HG03442 (cell line): Measurements from ENCODE around the gene SLC25A6.
"Not testable (repeated sequence)": the region's sequence is repeated elsewhere in the genome, so short reads cannot be mapped to it uniquely, and the experiment has no call there.

Source experiments
- ATAC-seq: cut with Tn5 transposase; IDR thresholded peaks from one replicate; pipeline ENCODE4 v1.9.1; 2021; ENCODE audit warnings: mild to moderate bottlenecking, moderate library complexity; ENCODE audit not compliant: unreplicated experiment

The SLC25A6 gene

DNA sequence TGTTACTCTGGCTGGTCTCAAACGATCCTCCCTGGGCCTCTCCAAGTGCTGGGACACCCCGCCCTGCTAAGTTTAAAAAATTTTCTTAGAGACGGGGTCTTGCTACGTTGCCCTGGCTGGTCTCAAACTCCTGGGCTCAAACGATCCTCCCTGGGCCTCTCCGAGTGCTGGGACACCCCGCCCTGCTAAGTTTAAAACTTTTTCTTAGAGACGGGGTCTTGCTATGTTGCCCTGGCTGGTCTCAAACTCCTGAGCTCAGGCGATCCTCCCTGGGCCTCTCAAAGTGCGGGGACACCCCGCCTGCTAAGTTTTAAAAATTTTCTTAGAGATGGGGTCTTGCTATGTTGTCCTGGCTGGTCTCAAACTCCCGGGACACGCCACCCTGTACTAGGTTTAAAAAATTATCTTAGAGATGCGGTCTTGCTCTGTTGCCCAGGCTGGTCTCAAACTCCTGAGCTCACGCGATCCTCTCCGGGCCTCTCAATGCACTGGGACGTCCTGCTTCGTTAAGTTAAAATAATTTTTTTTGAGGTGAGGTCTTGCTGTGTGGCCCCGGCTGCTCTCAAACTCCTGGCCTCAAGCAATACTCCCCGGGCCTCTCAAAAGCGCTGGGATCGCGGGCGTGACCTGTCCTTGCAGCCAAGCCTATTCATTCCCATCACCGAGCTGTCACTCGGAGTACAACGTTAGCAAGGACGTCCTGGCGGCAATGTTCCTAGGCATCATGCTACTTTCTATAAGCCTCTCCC is 1.1 kb downstream of the SLC25A6 start:
- no peak for ATAC-seq

GRCh38 chrX:1389993-1390285 is 2.0 kb downstream of the SLC25A6 start:
- ATAC-seq, result no peak

DNA sequence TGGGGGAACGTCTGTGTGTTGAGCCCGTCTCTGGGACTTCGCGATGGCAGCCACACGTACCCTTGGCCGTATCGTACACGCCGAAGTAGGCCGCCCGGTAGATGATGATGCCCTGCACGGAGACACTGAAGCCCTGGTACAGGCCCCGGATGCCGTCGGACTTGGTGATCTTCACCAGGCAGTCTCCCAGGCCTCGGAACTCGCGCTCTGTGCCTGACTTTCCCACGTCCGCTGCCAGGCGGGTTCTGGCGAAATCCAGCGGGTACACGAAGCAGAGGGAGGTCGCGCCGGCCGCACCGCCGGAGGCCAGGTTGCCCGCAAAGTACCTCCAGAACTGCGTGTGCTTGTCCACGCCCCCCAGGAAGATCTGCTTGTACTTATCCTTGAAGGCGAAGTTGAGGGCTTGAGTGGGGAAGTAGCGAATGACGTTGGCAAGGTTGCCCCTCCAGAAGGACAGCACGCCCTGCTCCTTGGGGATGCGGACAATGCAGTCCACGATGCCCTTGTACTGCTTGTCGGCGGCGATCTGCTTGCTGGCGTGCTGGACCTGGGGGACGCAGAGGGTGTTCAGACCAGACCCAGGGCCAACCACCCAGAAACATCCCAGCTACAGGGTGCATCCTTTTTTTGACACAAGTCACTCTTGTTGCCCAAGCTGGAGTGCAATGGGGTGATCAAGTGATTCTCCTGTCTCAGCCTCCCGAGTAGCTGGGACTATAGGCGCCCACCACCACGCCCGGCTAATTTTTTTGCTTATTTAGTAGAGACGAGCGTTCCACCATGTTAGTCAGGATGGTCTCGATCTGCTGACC is 2.5 kb downstream of the SLC25A6 start:
- ATAC-seq, result no peak

DNA sequence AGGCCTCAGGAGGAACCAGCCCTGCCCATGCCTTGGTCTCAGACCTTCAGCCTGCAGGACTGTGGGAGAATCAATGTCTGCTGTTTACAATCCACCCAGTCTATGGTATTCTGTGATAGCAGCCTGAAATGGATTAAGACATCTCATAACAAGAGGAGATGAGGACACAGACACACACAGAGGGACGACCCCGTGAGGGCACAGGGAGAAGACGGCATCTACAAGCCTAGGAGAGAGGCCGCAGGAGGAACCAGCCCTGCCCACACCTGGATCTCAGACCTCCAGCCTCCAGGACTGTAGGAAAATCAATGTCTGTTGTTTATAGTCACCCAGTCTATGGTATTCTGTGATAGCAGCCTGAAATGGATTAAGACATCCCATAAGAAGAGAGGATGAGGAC is 3.3 kb downstream of the SLC25A6 start:
- no peak for ATAC-seq

DNA sequence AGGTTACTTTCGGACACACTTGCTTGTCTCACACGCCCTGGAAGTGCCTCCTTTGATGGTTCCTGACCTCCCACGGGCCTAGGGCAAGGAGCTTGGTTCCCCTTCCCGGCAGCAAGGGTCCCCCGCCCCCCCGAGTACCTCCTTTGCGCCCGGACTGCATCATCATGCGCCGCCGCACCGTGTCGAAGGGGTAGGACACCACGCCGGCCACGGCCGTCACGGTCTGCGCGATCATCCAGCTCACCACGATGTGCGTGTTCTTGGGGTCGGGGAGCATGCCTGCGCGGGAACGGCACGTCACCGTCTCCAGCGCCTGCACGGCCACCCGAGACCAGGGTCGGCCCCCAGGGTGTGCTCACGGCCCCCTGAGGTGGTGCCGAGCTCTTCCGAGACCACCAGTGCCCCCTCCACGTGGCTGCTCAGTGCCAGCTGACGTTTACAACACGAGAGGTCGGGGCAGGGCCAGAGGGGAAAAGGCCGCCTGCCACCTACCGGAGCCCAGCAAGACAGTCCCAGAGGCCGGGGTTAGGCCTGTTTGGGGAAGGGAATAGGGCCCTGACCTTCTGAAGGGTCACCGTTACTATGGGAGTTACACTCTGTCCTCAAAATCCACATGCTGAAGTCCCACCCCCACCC is 4.7 kb downstream of the SLC25A6 start:
- no peak for ATAC-seq

DNA sequence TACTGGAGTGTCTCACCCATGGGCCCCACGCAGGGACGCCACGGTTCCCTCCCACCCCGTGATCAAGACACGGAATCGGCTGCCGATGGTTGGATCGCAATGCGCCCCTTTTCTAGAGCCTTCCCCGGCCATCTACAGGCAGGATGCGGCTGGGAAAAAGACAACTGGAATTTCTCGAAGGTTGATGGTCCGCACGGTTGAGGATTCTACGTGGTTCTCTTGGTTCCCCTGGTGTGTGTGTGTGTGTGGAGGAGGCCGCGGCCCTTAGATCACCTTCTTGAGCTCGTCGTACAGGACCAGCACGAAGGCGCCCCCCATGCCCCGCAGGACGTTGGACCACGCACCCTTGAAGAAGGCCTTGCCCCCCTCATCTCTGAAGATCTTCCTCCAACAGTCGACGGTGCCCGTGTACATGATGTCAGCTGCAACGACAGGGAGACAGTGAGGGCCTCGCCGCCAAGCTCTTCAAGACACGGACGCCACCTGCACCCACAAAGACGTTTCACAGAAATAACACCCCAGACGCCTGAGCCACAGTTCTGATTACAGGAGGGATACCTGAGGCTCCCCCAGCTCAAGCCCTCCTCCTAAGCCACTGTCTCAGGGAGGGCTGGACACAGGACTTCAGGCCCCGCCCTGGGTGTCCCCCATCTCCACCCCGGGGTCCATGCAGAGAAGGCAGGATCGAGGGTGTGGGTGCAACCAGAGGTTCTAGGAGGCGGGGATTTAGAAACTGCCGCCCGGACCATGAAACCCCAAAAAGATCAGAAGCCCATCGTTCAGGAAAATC is 5.4 kb downstream of the SLC25A6 start:
- no peak for ATAC-seq

DNA sequence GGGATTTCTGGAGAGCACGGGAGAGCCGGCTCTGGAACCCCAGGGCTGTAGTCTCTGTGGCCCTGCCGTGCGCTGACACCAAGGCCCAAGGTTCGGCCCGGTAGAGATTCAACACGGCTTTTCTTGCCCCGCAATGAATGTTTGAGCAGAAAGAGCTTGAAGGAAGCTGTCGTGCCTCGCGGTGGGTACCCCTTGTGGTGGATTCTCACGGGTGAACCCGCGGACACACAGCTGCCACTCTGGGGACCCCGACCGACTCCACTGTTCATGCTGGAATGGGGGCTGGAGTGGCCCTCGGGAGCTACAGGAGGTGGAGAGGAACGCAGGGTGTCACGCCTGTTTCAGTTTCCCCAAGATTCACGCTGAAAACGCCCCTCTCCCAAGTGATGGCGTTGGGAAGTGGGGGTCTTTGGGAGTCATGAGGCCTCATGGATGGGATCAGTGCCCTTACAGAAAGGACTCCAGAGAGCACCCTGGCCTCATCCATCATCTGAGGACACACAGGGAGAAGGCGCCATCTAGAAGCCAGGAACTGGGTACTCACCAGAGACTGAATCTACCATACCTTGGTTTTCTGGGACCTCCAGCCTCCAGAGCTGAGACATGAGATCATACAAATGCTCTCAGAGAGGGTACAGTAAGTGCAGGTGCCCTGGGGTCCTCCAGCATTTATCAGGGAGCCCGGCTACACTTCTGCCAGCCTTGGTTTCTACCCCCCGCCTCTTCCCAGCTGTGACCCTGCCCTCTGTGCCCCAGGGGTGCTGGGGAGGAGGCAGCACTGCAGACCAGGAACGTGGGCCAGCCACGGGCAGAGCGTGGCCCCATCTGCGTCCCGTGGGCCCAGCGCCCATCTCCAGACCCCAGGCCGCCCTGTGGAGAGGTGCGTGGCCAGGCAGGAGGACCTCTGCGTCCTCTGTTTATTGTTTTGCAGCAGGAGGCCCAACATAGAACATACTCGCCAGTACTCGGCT is 6.4 kb downstream of the SLC25A6 start:
- ATAC-seq, result no peak

DNA sequence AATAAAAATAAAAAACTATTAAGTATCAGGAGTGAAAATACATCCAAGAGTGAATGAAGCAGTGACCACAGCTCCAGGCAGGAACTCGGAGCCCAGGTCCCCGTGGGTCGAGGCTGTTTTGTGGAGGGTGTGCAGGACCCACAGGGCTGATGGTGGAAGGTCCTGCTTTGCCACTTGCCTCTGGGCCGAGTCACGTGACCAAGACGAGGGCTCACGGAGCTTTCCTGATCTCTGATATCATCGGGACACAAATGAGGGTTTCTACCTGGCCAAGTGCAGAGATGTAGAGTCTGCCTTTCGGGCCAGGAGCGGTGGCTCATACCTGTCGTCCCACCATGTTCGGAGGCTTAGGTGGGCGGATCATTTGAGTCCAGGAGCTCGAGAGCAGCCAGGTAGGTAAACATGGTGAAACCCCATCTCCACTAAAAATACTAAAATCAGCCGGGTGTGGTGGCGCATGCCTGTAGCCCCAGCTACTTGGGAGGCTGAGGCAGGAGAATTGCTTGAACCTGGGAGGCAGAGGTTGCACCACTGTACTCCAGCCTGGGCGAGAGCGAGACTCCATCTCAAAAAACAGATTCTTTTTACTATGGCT is 7.2 kb downstream of the SLC25A6 start:
- ATAC-seq, result no peak

DNA sequence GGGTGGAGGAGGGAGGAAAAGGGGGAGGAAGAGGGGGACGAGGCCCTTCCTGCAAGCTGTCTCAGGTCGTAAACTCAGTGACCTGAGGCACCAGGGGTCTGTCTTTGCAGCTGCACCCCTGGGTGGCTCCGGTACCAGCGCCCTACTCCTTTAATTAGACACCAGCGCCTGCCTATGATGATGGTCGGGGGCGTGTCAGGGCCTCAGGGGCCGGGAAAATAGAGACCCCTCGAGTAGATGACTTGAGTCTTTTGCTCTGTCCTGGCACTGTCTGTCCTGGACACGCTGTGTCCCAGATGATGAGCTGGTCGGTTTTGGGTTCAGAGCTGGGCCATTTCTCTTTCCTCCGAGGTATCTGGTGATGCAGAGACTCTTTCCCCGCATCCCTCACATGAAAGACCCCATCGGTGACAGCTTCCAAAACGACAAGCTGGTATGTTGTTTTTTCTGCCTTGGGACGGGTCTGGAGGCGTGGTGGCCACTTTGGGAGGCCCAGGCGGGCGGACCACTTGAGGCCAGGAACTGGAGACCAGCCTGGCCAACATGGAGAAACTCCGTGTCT is 11.2 kb downstream of the SLC25A6 start:
- ATAC-seq, result no peak

DNA sequence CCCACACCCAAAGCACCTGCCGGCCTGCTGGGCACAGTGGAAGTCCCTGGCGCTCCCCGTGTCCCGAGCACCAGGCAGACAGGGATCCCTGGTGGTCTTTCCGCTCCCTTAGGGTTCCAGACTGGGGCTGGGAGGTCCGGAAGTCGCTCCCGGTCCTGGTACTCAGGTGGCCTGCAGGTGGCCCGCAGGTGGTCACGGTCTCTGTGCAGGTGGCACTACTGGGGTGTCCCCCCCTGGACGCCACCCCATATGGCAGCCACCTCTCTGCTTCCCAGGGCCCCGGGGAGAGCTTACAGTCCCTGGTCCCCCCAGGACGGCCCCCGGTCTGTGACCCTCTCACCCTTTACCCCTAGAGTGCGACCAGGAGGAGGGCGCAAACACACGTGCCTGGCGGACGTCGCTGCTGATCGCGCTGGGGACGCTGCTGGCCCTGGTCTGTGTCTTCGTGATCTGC is 13.6 kb downstream of the SLC25A6 start:
- ATAC-seq, result no peak

DNA sequence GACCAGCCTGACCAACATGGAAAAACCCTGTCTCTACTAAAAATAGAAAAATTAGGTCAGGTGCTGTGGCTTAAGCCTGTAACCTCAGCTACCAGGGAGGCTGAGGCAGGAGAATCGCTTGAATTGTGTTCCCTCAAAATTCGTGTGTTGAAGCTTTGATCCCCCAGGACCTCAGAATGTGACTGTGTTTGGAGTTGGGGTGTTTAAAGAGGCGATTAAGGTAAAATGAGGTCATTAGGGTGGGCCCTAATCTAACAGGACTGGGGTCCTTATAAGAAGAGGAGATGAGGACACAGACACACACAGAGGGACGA is 23.6 kb downstream of the SLC25A6 start:
- no peak for ATAC-seq

- not testable (repeated sequence) for ATAC-seq
Observed at GRCh38 chrX:1366363-1366762, 25.6 kb downstream of the SLC25A6 start.

- no peak for ATAC-seq
Observed at GRCh38 chrX:1361910-1362309, 30.0 kb downstream of the SLC25A6 start.

DNA sequence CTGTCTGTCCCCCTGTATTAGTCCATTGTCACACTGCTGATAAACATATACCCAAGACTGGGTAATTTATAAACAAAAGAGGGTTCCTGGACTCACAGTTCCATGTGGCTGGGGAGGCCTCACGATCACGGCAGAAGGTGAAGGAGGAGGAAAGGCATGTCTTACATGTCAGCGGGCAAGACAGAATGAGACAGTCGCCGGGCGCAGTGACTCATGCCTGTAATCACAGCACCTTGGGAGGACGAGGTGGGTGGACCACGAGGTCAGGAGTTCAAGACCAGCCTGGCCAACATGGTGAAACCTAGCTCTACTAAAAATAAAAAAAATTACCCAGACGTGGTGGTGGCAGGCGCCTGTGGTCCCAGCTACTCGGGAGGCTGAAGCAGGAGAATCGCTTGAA is 30.6 kb downstream of the SLC25A6 start:
- no peak for ATAC-seq

GRCh38 chrX:1360171-1360570 is 31.7 kb downstream of the SLC25A6 start:
- ATAC-seq, result no peak

DNA sequence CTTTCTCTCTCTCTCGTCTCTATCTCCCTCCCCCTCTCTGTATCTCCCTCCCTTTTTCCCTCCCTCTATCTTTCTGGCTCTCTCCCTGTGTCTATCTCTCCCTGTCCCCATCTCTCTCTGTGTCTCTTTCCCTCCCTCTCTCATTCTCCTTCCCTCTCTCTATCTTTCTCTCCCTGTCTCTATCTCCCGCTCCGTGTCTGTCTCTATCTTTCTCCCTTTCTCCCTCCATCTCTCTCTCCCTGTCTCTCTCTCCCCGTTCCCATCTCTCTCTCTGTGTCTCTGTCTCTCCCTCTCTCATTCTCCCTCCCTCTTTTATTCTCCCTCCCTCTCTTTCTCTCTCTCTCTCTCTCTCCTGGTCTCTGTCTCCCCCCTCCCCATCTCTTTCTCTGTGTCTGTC is 32.4 kb downstream of the SLC25A6 start:
- ATAC-seq, result no peak

DNA sequence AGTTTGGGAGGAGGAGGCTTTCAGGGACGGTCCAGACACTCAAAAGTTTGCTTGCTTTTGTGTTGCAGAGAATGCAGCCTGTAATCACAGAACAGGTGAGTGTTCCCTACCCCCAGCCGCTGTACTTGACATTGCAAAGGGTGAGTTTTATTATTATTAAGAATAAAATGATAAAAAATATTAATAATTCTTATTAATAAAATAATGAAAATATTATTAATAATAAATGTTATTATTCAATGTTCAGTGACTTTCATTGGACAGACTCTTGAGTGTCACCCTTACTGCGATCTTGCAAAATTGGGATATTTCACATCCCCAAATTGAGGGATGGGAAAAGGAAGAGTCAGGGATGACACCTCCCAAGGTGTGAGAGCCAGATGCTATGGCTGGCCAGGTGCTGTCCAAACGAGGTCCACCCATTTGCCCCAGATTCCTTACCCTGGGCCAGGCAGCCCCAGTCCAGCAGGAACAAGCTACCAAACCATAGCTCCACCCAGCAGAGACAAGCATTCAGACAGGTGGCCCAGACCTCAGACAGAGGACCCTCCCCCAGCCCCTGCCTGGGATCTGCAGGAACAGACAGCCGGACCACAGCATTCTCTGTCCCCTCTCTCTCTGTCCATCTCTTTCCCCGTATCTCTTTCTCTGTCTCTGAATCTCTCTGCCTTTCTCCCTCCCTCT is 33.0 kb downstream of the SLC25A6 start:
- ATAC-seq, result no peak

DNA sequence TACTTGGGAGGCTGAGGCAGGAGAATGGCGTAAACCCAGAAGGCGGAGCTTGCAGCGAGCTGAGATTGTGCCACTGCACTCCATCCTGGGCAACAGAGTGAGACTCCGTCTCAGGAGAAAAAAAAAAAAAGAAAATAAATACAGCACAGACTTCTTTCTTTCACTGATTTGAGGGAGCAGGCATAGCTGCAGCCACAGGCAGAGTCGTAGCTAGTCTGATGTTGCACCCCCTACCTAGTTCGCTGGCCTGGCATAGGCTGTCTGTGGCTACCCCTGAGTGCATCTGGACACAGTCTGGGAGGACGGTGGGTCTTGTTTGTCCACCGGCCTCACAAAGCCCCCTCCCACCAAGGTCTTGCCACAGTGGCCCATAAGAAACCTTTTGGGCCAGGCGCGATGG is 33.9 kb downstream of the SLC25A6 start:
- ATAC-seq, result no peak
